ENCODE measurements around the gene CDK11A.

GRCh38 chr1:1669468-1670440, 54.4 kb downstream of the CDK11A start:
- TF ChIP-seq EZH2phosphoT487 (IDR thresholded peaks at IDR 0.05; ENCODE audit: borderline replicate concordance, low read depth, low read length) (no peak), CTCF (conservative IDR thresholded peaks at IDR 0.05; ENCODE audit: low read length) (no peak)
